H1 (cell line): ENCODE data around the gene AGBL4. TPM values are rescaled to one million over a fixed set of nuclear protein-coding genes. Genes with fewer than 3 reads are reported as not detected.

Experiments used
- CTCF ChIA-PET: fragments of 300-600 bp; sonication (Branson Sonifier 250); formaldehyde crosslinking; loops from one replicate; lab custom pipeline; 2021; ENCODE audit not compliant: partially characterized antibody; lab: Charles Lee
- POLR2A ChIA-PET: fragments of 300-600 bp; sonication (Branson Sonifier 250); formaldehyde crosslinking; loops from one replicate; lab custom pipeline; 2021; ENCODE audit warnings: inconsistent platforms; ENCODE audit not compliant: partially characterized antibody; lab: Charles Lee
- DNase-seq, 2 experiments: peaks; one replicate each; pipeline versions ENCODE4 v3.0.0 to v3.0.0-alpha.2; 2010 to 2022; ENCODE audit warnings: low spot score in 2 of 2, low read depth in 1 of 2, mixed read lengths in 1 of 2
- FAIRE-seq: peaks from 2 replicates; lab custom pipeline; 2011; peaks lifted over from hg19 to GRCh38; lab: Jason Lieb, UNC
- H2AFZ ChIP-seq: 2 replicates; pipeline ENCODE4 v1.8.1; 2012; ENCODE audit warnings: low read length, inconsistent platforms
- H2AK5ac ChIP-seq: 2 replicates; pipeline ENCODE4 v1.6.1; 2013; ENCODE audit warnings: low read depth, low read length
- H2BK120ac ChIP-seq: replicated peaks from 2 replicates; pipeline ENCODE3; 2013; ENCODE audit warnings: low read depth, low read length, inconsistent platforms
- H2BK12ac ChIP-seq: 2 replicates; pipeline ENCODE4 v1.6.1; 2013; ENCODE audit warnings: low read depth, low read length
- H2BK15ac ChIP-seq: 2 replicates; pipeline ENCODE4 v1.6.1; 2013; ENCODE audit warnings: low read length
- H2BK20ac ChIP-seq: 2 replicates; pipeline ENCODE4 v1.6.1; 2013; ENCODE audit warnings: low read length
- H2BK5ac ChIP-seq: 2 replicates; pipeline ENCODE4 v1.6.1; 2013; ENCODE audit warnings: low read depth, low read length
- H3K14ac ChIP-seq: 2 replicates; pipeline ENCODE4 v1.6.1; 2013; ENCODE audit warnings: inconsistent platforms; ENCODE audit not compliant: insufficient read length
- H3K18ac ChIP-seq: 2 replicates; pipeline ENCODE4 v1.6.1; 2013; ENCODE audit warnings: low read length; ENCODE audit errors: extremely low read depth
- H3K23ac ChIP-seq: 2 replicates; pipeline ENCODE4 v1.6.1; 2013; ENCODE audit warnings: inconsistent platforms; ENCODE audit not compliant: insufficient read length
- H3K23me2 ChIP-seq: 2 replicates; pipeline ENCODE4 v1.6.1; 2013; ENCODE audit warnings: low read depth, low read length
- H3K27ac ChIP-seq: 2 replicates; pipeline ENCODE4 v1.6.1; 2011; ENCODE audit warnings: low read depth, low read length, inconsistent platforms
- H3K27me3 ChIP-seq, 4 experiments: replicated peaks in 1 of 4; 1 replicate in 1 of 4; 2 replicates in 3 of 4; pipeline versions ENCODE4 v1.6.1 to v1.8.1; 2011 to 2013; ENCODE audit warnings: low read length in 3 of 4, mild to moderate bottlenecking in 3 of 4, inconsistent platforms in 2 of 4, mixed read lengths in 2 of 4, moderate library complexity in 1 of 4; ENCODE audit not compliant: control insufficient read depth in 3 of 4, insufficient read depth in 3 of 4; ENCODE audit errors: extremely low read depth in 1 of 4
- H3K36me3 ChIP-seq, 4 experiments: 2 replicates each; pipeline versions ENCODE4 v1.6.1 to v1.8.1; 2011 to 2013; ENCODE audit warnings: mild to moderate bottlenecking in 4 of 4, low read length in 3 of 4, moderate library complexity in 2 of 4, control low read depth in 1 of 4, inconsistent platforms in 1 of 4; ENCODE audit not compliant: insufficient read depth in 4 of 4, control insufficient read depth in 2 of 4
- H3K4ac ChIP-seq: replicated peaks from 2 replicates; pipeline ENCODE3; 2013; ENCODE audit warnings: low read length, low read depth, mixed read lengths, inconsistent platforms; ENCODE audit not compliant: insufficient read length
- H3K4me1 ChIP-seq, 4 experiments: replicated peaks in 1 of 4; 1 replicate in 1 of 4; 2 replicates in 3 of 4; pipeline versions ENCODE4 v1.6.1 to v1.8.1; 2011 to 2013; ENCODE audit warnings: low read length in 3 of 4, inconsistent platforms in 2 of 4, mixed read lengths in 1 of 4; ENCODE audit not compliant: insufficient read depth in 4 of 4, control insufficient read depth in 3 of 4
- H3K4me2 ChIP-seq, 2 experiments: 2 replicates each; pipeline versions ENCODE4 v1.6.1 to v1.8.1; 2011 to 2013; ENCODE audit warnings: low read depth in 2 of 2, low read length in 2 of 2, control low read depth in 1 of 2, inconsistent platforms in 1 of 2, mild to moderate bottlenecking in 1 of 2; ENCODE audit not compliant: insufficient read depth in 1 of 2
- H3K4me3 ChIP-seq, 4 experiments: fragments of 200-600, 300-600 bp in 1 of 4; sonication (generic), shearing (Covaris generic), sonication (Bioruptor Twin) in 1 of 4; 2 replicates each; pipeline versions ENCODE4 v1.5.1 to v1.8.1; 2011 to 2016; ENCODE audit warnings: low read length in 4 of 4, low read depth in 3 of 4, control low read depth in 2 of 4, inconsistent platforms in 2 of 4, mild to moderate bottlenecking in 2 of 4, mixed read lengths in 1 of 4, moderate library complexity in 1 of 4; ENCODE audit not compliant: insufficient read depth in 2 of 4; ENCODE audit errors: extremely low read depth in 1 of 4
- H3K56ac ChIP-seq: replicated peaks from 2 replicates; pipeline ENCODE3; 2013; ENCODE audit warnings: low read depth, mild to moderate bottlenecking, mixed read lengths, low read length, inconsistent platforms; ENCODE audit not compliant: insufficient read length
- H3K79me1 ChIP-seq: 2 replicates; pipeline ENCODE4 v1.6.1; 2013; ENCODE audit warnings: low read depth, low read length, control low read depth
- H3K79me2 ChIP-seq, 2 experiments: 2 replicates each; pipeline versions ENCODE4 v1.6.1 to v1.8.1; 2012 to 2013; ENCODE audit warnings: low read length in 2 of 2, mild to moderate bottlenecking in 2 of 2, inconsistent platforms in 1 of 2; ENCODE audit not compliant: insufficient read depth in 2 of 2, control insufficient read depth in 1 of 2
- H3K9ac ChIP-seq, 4 experiments: replicated peaks in 1 of 4; 1 replicate in 1 of 4; 2 replicates in 3 of 4; pipeline versions ENCODE4 v1.6.1 to v1.8.1; 2011 to 2013; ENCODE audit warnings: low read depth in 3 of 4, low read length in 3 of 4, control low read depth in 2 of 4, mild to moderate bottlenecking in 2 of 4, moderate library complexity in 2 of 4, inconsistent platforms in 1 of 4; ENCODE audit errors: extremely low read depth in 1 of 4
- H3K9me3 ChIP-seq, 2 experiments: 2 replicates each; pipeline versions ENCODE4 v1.6.1 to v1.8.1; 2012 to 2013; ENCODE audit warnings: mild to moderate bottlenecking in 2 of 2, moderate library complexity in 2 of 2, control low read depth in 1 of 2, inconsistent platforms in 1 of 2, low read depth in 1 of 2, low read length in 1 of 2, mixed read lengths in 1 of 2; ENCODE audit not compliant: insufficient read depth in 2 of 2
- H4K20me1 ChIP-seq, 2 experiments: replicated peaks in 1 of 2; 2 replicates each; pipeline versions ENCODE3 to v1.8.1; 2011 to 2013; ENCODE audit warnings: inconsistent platforms in 2 of 2, low read length in 2 of 2, mild to moderate bottlenecking in 1 of 2; ENCODE audit not compliant: insufficient read depth in 2 of 2, control insufficient read depth in 1 of 2
- H4K5ac ChIP-seq: 2 replicates; pipeline ENCODE4 v1.6.1; 2013; ENCODE audit warnings: low read length, low read depth, mixed read lengths, inconsistent platforms; ENCODE audit not compliant: insufficient read length
- H4K8ac ChIP-seq: 2 replicates; pipeline ENCODE4 v1.8.0; 2013; ENCODE audit warnings: mild to moderate bottlenecking, moderate library complexity, low read length, inconsistent platforms; ENCODE audit not compliant: insufficient read depth; ENCODE audit errors: extremely low read depth
- H4K91ac ChIP-seq: replicated peaks from 2 replicates; pipeline ENCODE3; 2013; ENCODE audit warnings: low read length, mixed read lengths, inconsistent platforms; ENCODE audit not compliant: insufficient read length
- ASH2L ChIP-seq: fragments of 200-600, 300-600 bp; sonication (generic); IDR thresholded peaks from one replicate; pipeline ENCODE4 v1.7.1; 2017; ENCODE audit warnings: low read length
- CBX5 ChIP-seq: fragments of 300-800, 300-1000 bp; sonication (generic); IDR thresholded peaks from 2 replicates; pipeline ENCODE4 v1.7.1; 2016; ENCODE audit warnings: antibody characterized with exemption, low read length, low read depth
- FOSL1 ChIP-seq: IDR thresholded peaks from 2 replicates; pipeline ENCODE4 v1.6.1; 2011; ENCODE audit warnings: mild to moderate bottlenecking, low read depth, low read length, moderate library complexity; ENCODE audit not compliant: insufficient read depth
- GTF2F1 ChIP-seq: IDR thresholded peaks from 2 replicates; pipeline ENCODE4 v1.6.1; 2012; ENCODE audit warnings: low read depth, low read length, improper control_type of control experiment, borderline replicate concordance
- JUN ChIP-seq: IDR thresholded peaks from 2 replicates; pipeline ENCODE4 v1.6.1; 2011; ENCODE audit warnings: low read depth, mild to moderate bottlenecking, improper control_type of control experiment, low read length
- MAFK ChIP-seq: IDR thresholded peaks from 2 replicates; pipeline ENCODE4 v1.6.1; 2012; ENCODE audit warnings: low read depth, mild to moderate bottlenecking, improper control_type of control experiment, low read length
- NRF1 ChIP-seq: IDR thresholded peaks from 2 replicates; pipeline ENCODE4 v1.6.1; 2011; ENCODE audit warnings: mild to moderate bottlenecking, low read depth, low read length, improper control_type of control experiment
- POU5F1 ChIP-seq: IDR thresholded peaks from 2 replicates; pipeline ENCODE4 v1.6.1; 2011; ENCODE audit warnings: low read depth, mild to moderate bottlenecking, low read length, moderate library complexity
- RBBP5 ChIP-seq: IDR thresholded peaks from 2 replicates; pipeline ENCODE4 v1.7.1; 2012; ENCODE audit warnings: low read depth, mild to moderate bottlenecking, inconsistent platforms, low read length, moderate library complexity, borderline replicate concordance
- SP1 ChIP-seq: IDR thresholded peaks from 2 replicates; pipeline ENCODE4 v1.6.1; 2011; ENCODE audit warnings: low read depth, low read length
- TAF7 ChIP-seq: optimal IDR thresholded peaks from 2 replicates; pipeline ENCODE3; 2011; ENCODE audit warnings: low read depth, mild to moderate bottlenecking, inconsistent platforms, low read length, moderate library complexity, borderline replicate concordance
- ZNF274 ChIP-seq: IDR thresholded peaks from 2 replicates; pipeline ENCODE4 v1.7.0; 2012; ENCODE audit warnings: low read length, borderline replicate concordance; ENCODE audit errors: extremely low read depth
- WGBS, 2 experiments: shearing (Covaris generic) in 1 of 2; methylation state at CpG; one replicate each; pipeline versions ENCODE4 v1.1.6 to v1.1.7; 2013 to 2015; ENCODE audit warnings: low lambda C conversion rate in 2 of 2, mixed read lengths in 2 of 2, inconsistent platforms in 1 of 2, low coverage in 1 of 2, missing lambda C conversion rate in 1 of 2; ENCODE audit not compliant: insufficient replicate concordance in 2 of 2, insufficient coverage in 1 of 2, insufficient read length in 1 of 2; ENCODE audit errors: extremely low coverage in 1 of 2, missing lambda C conversion rate in 1 of 2; 5-methylcytosine and 5-hydroxymethylcytosine counted together
- polyA plus RNA-seq, 7 experiments: library from polyadenylated mRNA; depleted of rRNA in 3 of 7; stranded (reverse) in 5 of 7; unstranded in 2 of 7; fragments of >200 nt in 5 of 7; fragments of 200-250 nt in 2 of 7; gene quantifications; 1 replicate in 5 of 7; 2 replicates in 1 of 7; 4 replicates in 1 of 7; pipeline versions ENCODE4 v1.2.1 to v1.2.3, GENCODE V29; 2011 to 2013; ENCODE audit warnings: missing spikeins in 2 of 7, mixed read lengths in 2 of 7
- total RNA-seq: library from RNA; stranded (reverse); fragmentation: NEBNext Ultra II Directional; extraction: Animal tissue kit (Norgen Biotek cat#: 25700); gene quantifications from 2 replicates; pipeline ENCODE4 v1.2.1, GENCODE V29; 2021
- TF ChIP-seq, protein P1 (sequence below): IDR thresholded peaks from 2 replicates; pipeline ENCODE4 v1.6.1; 2011; ENCODE audit warnings: low read length, improper control_type of control experiment

The AGBL4 gene
- total and polyA plus RNA-seq, 2 of the 8 experiments (the other 6 are each of a cell fraction or from before 2014, with no cell fraction given), result 0.41 to 0.45 TPM

DNA sequence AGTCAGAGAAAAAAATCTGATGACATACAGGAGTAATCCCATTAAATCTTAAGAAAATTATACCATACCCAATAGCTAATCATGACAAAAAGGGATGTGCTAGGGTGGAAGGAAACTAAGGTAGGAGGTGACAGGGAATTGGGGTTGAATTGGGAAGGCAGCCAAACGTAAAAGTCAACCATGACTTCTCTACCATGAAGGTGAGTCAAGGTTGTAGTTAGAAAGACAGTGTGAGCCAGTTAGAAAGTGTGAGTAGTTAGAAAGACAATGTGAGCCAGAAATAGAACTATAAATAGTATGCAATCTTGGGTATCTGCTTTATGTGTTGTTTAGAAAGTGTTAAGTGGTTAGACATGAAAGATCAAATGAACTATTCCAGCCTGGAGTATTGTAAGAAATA, 556.8 kb downstream of the AGBL4 start:
- Histone ChIP-seq H2AFZ (no peak overlapping the region), H3K79me1 (no peaks in the 10 kb centered on the region), H3K4me2 (no peak overlapping the region), H3K79me2 (no peaks in the 10 kb centered on the region), H2BK12ac (no peak overlapping the region), H3K56ac (no peak overlapping the region), H3K4me3 (no peak overlapping the region)
- POLR2A ChIA-PET, result no interaction called here
- FAIRE-seq, result no peak
- no peak for TF ChIP-seq FOSL1
- TF ChIP-seq JUN, result no peak
- no peak for TF ChIP-seq NRF1
- no peak for TF ChIP-seq GTF2F1
- no peak for TF ChIP-seq RBBP5
- TF ChIP-seq, protein P1, sequence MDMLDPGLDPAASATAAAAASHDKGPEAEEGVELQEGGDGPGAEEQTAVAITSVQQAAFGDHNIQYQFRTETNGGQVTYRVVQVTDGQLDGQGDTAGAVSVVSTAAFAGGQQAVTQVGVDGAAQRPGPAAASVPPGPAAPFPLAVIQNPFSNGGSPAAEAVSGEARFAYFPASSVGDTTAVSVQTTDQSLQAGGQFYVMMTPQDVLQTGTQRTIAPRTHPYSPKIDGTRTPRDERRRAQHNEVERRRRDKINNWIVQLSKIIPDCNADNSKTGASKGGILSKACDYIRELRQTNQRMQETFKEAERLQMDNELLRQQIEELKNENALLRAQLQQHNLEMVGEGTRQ, result no peak
- TF ChIP-seq SP1, result no peak
- TF ChIP-seq POU5F1, result no peak
- TF ChIP-seq ZNF274, result no peak
- TF ChIP-seq TAF7, result no peak
- TF ChIP-seq MAFK, result no peak
- TF ChIP-seq ASH2L, result no peak
- no peak for TF ChIP-seq CBX5
- TF ChIP-seq, all 59 proteins: peak for 0
- Histone ChIP-seq H2BK5ac (no peak overlapping the region), H3K9ac (no peak overlapping the region), H4K20me1 (no peaks in the 10 kb centered on the region), H3K23me2 (no peaks in the 10 kb centered on the region), H4K5ac (no peak overlapping the region), H3K18ac (no peak overlapping the region), H2AK5ac (no peak overlapping the region), H3K14ac (no peak overlapping the region), H3K27me3 (no peaks in the 10 kb centered on the region), H3K4ac (no peak overlapping the region), H3K36me3 (no peaks in the 10 kb centered on the region), H2BK120ac (no peak overlapping the region), H3K27ac (no peak overlapping the region), H4K91ac (no peak overlapping the region), H3K23ac (no peak overlapping the region), H4K8ac (no peak overlapping the region), H2BK15ac (no peak overlapping the region), H3K4me1 (no peaks in the 10 kb centered on the region), H2BK20ac (no peak overlapping the region), H3K9me3 (peaks cover 73 to 77% of the 10 kb centered on the region in 2 experiments)
- DNase-seq, result no peak
- CTCF ChIA-PET, result no interaction called here
- 54% methylated on average over 1 of the region's 1 CpG; no CpG with 5 or more reads in 1 of the 2 experiments for whole genome bisulfite sequencing, 2 experiments
